Esophagus squamous epithelium (tissue), 4 donors: ENCODE results near the gene MAP3K21.

Experiments used
- CTCF ChIP-seq, 6 experiments: fragments of 450-650 bp in 4 of 6; fragments of 200-600 bp in 2 of 6; sonication (generic) in 2 of 6; IDR thresholded peaks; one replicate each; pipeline ENCODE4 v1.5.1; 2016 to 2019; ENCODE audit warnings: antibody characterized with exemption in 6 of 6, mild to moderate bottlenecking in 4 of 6, moderate library complexity in 4 of 6
- POLR2A ChIP-seq, 4 donors: fragments of 450-650 bp; IDR thresholded peaks; one replicate each; pipeline ENCODE4 v1.6.1; 2017; ENCODE audit warnings: antibody characterized with exemption in 4 of 4, mild to moderate bottlenecking in 4 of 4, moderate library complexity in 3 of 4

GRCh38 chr1:233331676-233332519 is 4.4 kb downstream of the MAP3K21 start:
- TF ChIP-seq CTCF (IDR thresholded peaks at IDR 0.05) (no peak), POLR2A (IDR thresholded peaks at IDR 0.05) (no peak)
